Epithelial cell of proximal tubule (primary cell): ENCODE measurements around the gene MINDY4. TPM values are rescaled to one million over a fixed set of nuclear protein-coding genes. Genes with fewer than 3 reads are reported as not detected.

Experiments
- DNase-seq: peaks from one replicate; pipeline ENCODE4 v3.0.0-alpha.2; 2011; ENCODE audit warnings: low read depth
- H3K4me3 ChIP-seq: 2 replicates; pipeline ENCODE4 v1.5.1; 2011; ENCODE audit warnings: low read depth, mild to moderate bottlenecking, low read length
- total RNA-seq: library from RNA; depleted of rRNA; stranded (reverse); fragments of >200 nt; gene quantifications from 2 replicates; pipeline ENCODE4 v1.2.3, GENCODE V29; 2015
- TF ChIP-seq, protein P1 (sequence below): conservative IDR thresholded peaks from 2 replicates; pipeline ENCODE4 v1.5.1; 2012; ENCODE audit warnings: low read depth, mild to moderate bottlenecking, low read length

The MINDY4 gene
- total RNA-seq, 1 donor from 2014 or later: 5.2 TPM

- no peak overlapping the region for H3K4me3 ChIP-seq
- DNase-seq: no peak
- TF ChIP-seq, protein P1, sequence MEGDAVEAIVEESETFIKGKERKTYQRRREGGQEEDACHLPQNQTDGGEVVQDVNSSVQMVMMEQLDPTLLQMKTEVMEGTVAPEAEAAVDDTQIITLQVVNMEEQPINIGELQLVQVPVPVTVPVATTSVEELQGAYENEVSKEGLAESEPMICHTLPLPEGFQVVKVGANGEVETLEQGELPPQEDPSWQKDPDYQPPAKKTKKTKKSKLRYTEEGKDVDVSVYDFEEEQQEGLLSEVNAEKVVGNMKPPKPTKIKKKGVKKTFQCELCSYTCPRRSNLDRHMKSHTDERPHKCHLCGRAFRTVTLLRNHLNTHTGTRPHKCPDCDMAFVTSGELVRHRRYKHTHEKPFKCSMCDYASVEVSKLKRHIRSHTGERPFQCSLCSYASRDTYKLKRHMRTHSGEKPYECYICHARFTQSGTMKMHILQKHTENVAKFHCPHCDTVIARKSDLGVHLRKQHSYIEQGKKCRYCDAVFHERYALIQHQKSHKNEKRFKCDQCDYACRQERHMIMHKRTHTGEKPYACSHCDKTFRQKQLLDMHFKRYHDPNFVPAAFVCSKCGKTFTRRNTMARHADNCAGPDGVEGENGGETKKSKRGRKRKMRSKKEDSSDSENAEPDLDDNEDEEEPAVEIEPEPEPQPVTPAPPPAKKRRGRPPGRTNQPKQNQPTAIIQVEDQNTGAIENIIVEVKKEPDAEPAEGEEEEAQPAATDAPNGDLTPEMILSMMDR: no peak
These were observed 81.6 kb downstream of the MINDY4 start for GRCh38 chr7:30852744-30853288.

DNA sequence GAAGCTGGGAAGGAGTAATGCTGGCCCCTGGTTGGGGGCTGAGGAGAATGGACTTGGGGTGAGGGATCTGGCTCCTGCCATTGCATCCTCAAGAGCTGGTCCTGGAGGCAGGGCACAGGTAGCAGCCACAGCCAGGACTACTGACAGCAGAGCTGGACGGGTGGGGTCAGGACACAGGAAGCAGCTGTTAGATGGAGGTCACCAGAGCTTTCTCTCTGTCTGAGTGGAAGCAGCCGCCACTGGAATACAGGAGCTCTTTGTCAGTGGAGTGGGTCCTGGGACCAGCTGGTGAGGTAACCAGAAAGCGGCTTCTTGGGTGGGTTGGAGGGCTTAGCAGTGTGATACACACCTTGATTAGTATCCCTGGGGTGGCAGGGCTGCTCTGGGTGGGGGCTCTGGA is 82.4 kb downstream of the MINDY4 start:
- no peak for DNase-seq
- TF ChIP-seq, protein P1: no peak

GRCh38 chr7:30855936-30856335 is 84.7 kb downstream of the MINDY4 start:
- no peak overlapping the region for H3K4me3 ChIP-seq
- TF ChIP-seq, protein P1: no peak
- no peak for DNase-seq

More for the DNA sequence above, 82.4 kb downstream of the MINDY4 start:
- no peak overlapping the region for H3K4me3 ChIP-seq

DNA sequence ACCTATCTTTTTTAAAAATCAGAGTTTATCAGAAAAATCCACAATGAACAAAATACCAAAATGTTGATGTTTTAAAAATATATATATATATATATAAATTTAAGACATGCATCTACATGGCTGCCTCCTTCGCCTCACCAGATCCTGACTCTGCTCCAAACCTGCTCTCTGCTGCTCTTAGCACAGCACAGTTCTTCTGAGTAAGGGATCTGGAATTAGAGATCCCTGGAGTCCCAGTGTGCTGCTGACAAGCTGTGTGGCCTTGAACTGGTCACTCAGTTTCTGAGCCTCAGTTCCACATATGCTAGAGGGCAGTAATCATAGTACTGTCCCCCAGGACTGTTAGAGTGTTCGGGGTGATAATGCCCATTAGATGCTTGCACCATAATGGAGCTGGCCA is 87.4 kb downstream of the MINDY4 start:
- H3K4me3 ChIP-seq: no peak overlapping the region
- TF ChIP-seq, protein P1: no peak
- no peak for DNase-seq

DNA sequence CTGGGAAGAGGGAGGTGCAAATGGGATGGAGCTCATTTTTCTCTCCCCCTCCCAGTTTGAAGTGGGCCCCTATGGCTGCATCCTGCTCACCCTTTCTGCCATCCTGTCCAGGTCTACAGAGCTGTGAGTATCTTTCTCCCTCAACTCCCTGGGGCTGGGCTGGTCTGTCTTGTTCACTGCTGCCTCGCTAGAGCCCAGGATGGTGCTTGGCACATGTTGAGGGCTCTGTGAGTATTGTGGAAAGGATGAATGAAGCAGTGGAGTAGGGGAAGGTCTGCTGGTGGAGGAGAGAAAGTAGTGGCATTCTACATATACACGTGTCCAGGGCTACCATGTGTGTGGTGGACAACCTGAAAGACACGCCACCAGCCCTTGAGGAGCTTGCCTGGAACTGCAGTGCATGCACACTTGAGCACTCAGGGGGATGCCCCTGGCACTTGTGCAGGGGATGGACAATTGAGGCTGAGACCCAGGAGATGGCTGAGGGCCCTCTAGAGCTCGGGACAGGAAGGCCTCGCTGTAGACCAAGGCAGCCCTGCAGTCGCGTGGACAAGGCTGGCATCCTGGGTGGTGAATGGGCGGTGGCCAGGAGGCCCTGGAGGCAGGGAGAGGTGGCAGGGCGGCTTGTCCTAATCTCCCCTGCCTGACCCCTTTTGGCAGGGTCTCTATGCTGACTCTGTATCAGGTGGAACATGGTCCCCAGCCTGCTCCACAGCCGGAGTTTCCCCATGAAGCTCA is 88.2 kb downstream of the MINDY4 start:
- H3K4me3 ChIP-seq: no peak overlapping the region
- DNase-seq: no peak
- TF ChIP-seq, protein P1: no peak

DNA sequence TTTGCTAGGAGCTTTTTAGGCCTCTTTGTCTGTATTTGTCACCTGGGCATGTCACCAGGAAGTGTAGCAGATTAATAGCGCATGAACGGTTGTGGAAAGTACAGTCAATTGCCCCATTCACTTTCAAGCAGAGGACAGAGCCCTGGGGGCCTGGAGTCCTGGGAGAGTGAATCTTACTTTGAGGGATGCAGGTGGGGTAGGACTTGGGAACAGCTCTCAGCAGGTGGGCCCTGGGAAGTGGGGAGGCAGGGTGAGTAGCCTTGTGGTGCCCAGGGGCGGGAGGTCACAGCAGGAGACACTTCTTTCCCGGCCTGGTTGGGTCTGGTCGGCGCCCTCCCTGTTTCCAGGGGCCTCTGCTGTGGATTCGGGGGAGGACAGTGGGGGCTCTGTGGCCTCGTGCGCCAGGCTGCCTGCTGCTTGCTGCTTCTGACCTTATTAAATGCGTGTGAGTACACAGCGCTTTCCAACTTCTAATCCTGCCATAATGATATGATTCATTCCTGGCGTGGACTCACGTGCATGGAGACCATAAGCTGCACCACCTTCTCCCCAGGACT is 88.8 kb downstream of the MINDY4 start:
- H3K4me3 ChIP-seq: no peak overlapping the region
- TF ChIP-seq, protein P1: no peak
- DNase-seq: no peak
